Amygdala (tissue), 56 donors: Measurements from ENCODE around the gene COL8A2.
A peak's percentile ranks its signal among the peaks of the same experiment; 100 is the strongest.

Experiments used
- DNase-seq, 56 donors: peaks; one replicate each; lab custom pipeline; 2025; lab: John Stamatoyannopoulos, UW

Gene COL8A2

DNA sequence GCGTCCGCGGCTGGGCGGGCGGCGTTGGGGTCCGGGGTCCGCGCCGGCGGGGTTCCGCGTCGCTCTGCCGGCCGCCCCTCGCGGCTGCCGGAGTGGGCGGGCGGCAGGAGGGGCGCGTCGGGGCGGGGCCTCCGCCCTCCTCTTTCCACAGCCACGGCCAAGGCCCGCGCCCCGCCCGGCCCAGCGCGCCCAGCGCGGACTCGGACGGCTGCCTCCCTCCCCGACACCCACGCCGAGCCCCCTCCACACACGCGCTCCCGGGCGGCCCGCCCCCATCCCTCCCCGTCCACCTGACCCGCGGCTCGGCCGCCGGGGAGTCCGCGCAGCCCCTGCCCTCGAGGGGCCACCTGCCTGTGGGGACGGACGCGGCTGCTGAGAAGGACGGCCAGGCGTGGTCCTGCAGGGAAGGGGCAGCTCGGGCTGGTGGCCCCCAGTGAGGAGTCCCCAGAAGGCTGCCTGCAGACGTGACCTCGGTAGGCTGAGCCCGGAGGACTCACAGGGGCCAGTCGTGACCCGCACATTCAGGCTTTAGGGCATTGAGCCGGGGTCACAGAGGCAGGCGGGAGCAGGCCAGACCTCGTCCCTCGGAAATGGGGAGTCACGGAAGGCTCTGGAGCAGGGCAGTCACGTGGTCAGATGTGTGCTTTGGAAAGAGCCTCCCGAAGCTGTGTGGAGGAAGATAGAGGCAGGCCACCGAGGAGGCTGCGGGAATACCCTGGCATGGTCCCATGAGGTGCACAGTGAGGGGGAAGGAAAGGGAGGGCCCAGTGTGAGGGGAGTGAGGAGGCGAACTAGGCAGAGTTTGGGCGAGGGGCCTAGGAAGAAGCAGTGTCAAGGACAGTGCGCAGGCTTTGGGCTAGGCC is at the start of gene COL8A2:
TSS of gene COL8A2 (minus strand) at position 94 of the 863 bp plus-strand sequence. CDS start 24,980 bp downstream, outside the sequence.
- peak in 2 of 56 donors; percentile 32 to 46 for DNase-seq

DNA sequence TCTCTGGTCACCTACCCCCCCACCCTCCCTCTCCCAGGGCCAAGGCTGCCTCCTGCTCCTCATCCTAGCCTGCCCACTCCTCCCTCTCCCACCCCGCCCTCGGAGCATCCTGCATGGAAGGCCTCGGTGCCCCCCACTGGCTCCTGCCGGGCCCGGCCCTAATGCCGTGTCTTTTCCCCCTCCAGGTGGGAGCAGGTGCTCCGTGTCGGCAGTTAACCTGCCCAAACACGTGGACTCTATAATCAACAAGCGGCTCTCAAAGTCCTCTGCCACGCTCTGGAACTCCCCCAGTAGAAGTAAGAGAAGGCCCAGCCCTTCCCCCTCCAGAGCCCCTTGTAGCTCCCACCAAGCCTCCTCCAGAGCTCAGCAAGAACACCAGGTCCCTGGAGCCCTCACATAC is 49.7 kb upstream of the COL8A2 start:
- DNase-seq, result no peak

- no peak for DNase-seq
Observed at GRCh38 chr1:36172983-36173382, 48.0 kb upstream of the COL8A2 start.

GRCh38 chr1:36172017-36172747 is 47.2 kb upstream of the COL8A2 start:
- DNase-seq, result no peak

GRCh38 chr1:36170643-36171412 is 45.8 kb upstream of the COL8A2 start:
- DNase-seq, result no peak

GRCh38 chr1:36168514-36168913 is 43.5 kb upstream of the COL8A2 start:
- no peak for DNase-seq

- no peak for DNase-seq
Observed at GRCh38 chr1:36166938-36167905, 42.2 kb upstream of the COL8A2 start.

GRCh38 chr1:36166136-36166535 is 41.1 kb upstream of the COL8A2 start:
- DNase-seq, result no peak

GRCh38 chr1:36165145-36165544 is 40.1 kb upstream of the COL8A2 start:
- DNase-seq, result no peak

GRCh38 chr1:36164361-36164760 is 39.3 kb upstream of the COL8A2 start:
- no peak for DNase-seq

DNA sequence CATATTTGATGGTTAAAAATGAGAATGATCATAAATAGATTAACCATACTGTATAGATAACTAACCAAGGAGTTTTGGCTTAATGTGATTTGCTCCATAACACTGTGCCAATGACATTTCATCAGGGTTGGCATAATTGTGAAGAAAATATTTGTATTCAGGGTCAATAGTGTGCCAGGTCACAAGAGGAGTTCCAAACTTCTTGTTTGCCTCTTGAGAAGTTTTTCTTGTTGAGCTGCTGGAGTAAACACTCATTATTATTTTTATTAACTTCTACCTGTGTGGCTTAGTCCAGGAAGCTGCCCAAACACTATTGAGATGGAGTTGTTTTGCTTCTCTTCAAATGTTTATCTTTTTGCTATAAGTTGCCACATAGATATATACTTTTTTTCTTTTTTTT is 38.4 kb upstream of the COL8A2 start:
- no peak for DNase-seq

GRCh38 chr1:36162680-36163239 is 37.7 kb upstream of the COL8A2 start:
- no peak for DNase-seq

GRCh38 chr1:36161641-36162531 is 36.9 kb upstream of the COL8A2 start:
- DNase-seq, result peak in 3 of 56 donors; percentile 18 to 28 (median 20)

DNA sequence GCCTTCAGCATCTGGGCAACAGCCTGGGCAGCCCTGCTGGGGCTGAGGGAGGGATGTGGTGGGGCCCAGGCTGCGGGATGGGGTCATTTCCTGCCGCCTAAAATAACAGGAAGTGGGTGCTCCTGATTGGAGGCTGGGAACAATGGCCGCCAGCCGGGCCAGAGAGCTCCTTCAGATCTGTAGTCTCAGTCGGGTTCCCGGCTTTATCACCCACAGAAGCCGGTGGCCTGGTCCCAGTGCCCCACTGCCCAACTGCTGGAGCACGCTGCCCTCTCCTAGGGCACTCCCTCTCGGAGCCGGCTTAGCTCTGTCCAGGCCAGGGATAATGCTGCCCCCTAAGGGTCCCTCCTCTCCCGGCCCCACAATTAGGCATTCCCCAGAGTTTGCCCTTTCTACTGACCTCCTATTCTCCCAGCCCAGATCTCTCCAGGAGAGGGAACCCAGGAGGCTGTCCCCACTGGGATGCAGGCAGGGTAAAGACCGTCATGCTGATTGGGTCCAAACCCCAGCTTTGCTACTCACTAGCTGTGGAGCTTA is 36.0 kb upstream of the COL8A2 start:
- peak in 34 of 56 donors; percentile 12 to 69 (median 40) for DNase-seq

GRCh38 chr1:36160388-36160948 is 35.4 kb upstream of the COL8A2 start:
- peak in 1 of 56 donors; percentile 59 for DNase-seq

DNA sequence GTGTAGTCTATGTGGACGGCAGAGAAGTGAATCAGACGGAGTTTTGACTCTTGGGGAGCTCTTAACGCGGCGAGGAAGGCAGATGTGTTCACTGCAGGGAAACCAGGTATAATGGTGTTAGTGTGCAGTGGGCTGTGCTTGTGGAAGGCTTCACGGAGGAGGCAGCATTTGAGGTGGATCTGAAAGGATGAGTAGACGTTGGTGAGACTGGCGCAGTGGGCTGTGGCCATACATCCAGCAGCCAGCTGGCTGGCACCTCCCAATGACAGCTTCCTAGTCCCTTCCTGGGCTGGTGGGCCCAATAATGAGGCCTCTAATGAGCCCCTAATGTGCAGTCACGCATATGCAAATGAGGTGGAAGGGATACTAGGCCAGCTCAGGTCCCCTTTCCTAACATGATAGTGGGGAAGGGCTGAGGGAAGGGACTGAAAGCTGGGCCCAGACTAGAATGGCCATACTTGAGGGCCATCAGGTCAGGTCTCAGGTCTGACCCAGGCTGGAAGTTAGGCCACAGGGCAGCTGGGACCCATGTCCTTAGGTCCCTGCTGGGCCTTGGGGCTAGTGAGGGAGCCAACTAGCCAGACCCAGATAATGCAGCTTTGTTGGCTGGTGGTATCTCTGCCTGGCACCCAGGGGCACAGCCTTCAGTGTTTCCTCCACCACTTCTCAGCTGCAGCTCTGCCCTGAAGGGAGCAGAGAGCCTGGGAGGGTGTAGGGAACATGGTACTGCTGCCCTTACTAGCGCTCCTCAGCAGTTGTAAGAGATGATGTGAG is 34.8 kb upstream of the COL8A2 start:
- DNase-seq, result peak in 39 of 56 donors; percentile 18 to 86 (median 55)

DNA sequence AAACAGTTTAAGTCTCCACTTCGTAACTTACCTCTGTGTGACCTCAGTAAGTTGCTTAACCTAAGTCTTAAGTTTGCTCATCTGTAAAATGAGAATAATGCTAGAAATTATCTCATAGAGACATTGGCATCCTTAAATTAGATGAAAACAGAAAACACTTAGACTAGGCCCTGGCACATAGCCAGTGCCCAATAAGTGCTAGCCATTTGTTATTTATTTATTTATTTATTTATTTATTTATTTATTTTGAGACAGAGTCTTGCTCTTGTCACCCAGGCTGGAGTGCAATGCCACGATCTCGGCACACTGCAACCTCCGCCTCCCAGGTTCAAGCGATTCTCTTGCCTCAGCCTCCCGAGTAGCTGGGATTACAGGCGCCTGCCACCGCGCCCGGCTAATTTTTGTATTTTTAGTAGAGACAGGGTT is 33.8 kb upstream of the COL8A2 start:
- DNase-seq, result peak in 1 of 56 donors; percentile 29
